K562 (cell line): ENCODE measurements around the gene LAPTM5. TPM values are rescaled to one million over a fixed set of nuclear protein-coding genes. Genes with fewer than 3 reads are reported as not detected.

Source experiments
- ATAC-seq: fragments of 200-7000 bp; cut with Tn5 transposase; 3 replicates; pipeline ENCODE4 v1.9.1; 2020; ENCODE audit warnings: moderate library complexity
- BruUV-seq: library from RNA; stranded (reverse); fragments of 400-500 nt; replicated peaks from 2 replicates; lab custom pipeline; 2021; lab: Mats Ljungman, UMichigan
- CTCF ChIA-PET: fragments of 300-600 bp; formaldehyde crosslinking; extraction: SDS; loops from one replicate; lab custom pipeline; 2021; ENCODE audit warnings: low intra/inter-chr PET ratio; lab: Yijun Ruan, JAX
- POLR2A ChIA-PET: fragments of 300-600, 350-650 bp; sonication (Branson Sonifier 250); formaldehyde crosslinking; extraction: SDS; loops from one replicate; lab custom pipeline; 2021; ENCODE audit warnings: antibody characterized with exemption, inconsistent platforms; lab: Yijun Ruan, JAX
- DNase-seq, 4 experiments: peaks; one replicate each; pipeline versions ENCODE4 v3.0.0 to v3.0.0-alpha.2; 2011 to 2018; ENCODE audit warnings: low spot score in 3 of 4, mixed read lengths in 3 of 4; ENCODE audit errors: extremely low read depth in 1 of 4
- FAIRE-seq: peaks from 2 replicates; lab custom pipeline; 2011; peaks lifted over from hg19 to GRCh38; lab: Jason Lieb, UNC
- H2AFZ ChIP-seq: 2 replicates; pipeline ENCODE4 v1.6.0; 2011; ENCODE audit warnings: low read depth, low read length, control low read depth, inconsistent platforms
- H3K27ac ChIP-seq: fragments of 200-600 bp; 3 replicates; pipeline ENCODE4 v1.8.0; 2011; ENCODE audit warnings: low read depth, mild to moderate bottlenecking, control low read depth, inconsistent platforms, low read length, moderate library complexity, mixed read lengths; ENCODE audit errors: extremely low read depth
- H3K27me3 ChIP-seq, 2 experiments: fragments of 300-600 bp in 1 of 2; 2 replicates in 1 of 2; 3 replicates in 1 of 2; pipeline versions ENCODE4 v1.6.0 to v1.8.0; 2011; ENCODE audit warnings: inconsistent platforms in 2 of 2, low read length in 2 of 2, mild to moderate bottlenecking in 1 of 2, mixed read lengths in 1 of 2, moderate library complexity in 1 of 2; ENCODE audit not compliant: control insufficient read depth in 2 of 2, insufficient read depth in 2 of 2
- H3K36me3 ChIP-seq: fragments of 300-600 bp; 3 replicates; pipeline ENCODE4 v1.8.0; 2011; ENCODE audit warnings: mild to moderate bottlenecking, low read length, inconsistent platforms; ENCODE audit not compliant: control insufficient read depth, insufficient read depth
- H3K4me1 ChIP-seq, 2 experiments: fragments of 200-600 bp in 1 of 2; replicated peaks in 1 of 2; 2 replicates in 1 of 2; 3 replicates in 1 of 2; pipeline versions ENCODE4 v1.5.1 to v1.8.0; 2011; ENCODE audit warnings: inconsistent platforms in 2 of 2, low read length in 2 of 2, mild to moderate bottlenecking in 1 of 2, mixed read lengths in 1 of 2, moderate library complexity in 1 of 2; ENCODE audit not compliant: control insufficient read depth in 2 of 2, insufficient read depth in 2 of 2
- H3K4me2 ChIP-seq: 2 replicates; pipeline ENCODE4 v1.6.1; 2011; ENCODE audit warnings: low read length, control low read depth, inconsistent platforms, mixed read lengths; ENCODE audit not compliant: insufficient read depth
- H3K4me3 ChIP-seq: fragments of 200-600 bp; sonication (generic), shearing (Covaris generic); 2 replicates; pipeline ENCODE4 v1.5.1; 2016; ENCODE audit warnings: control low read depth, inconsistent platforms
- H3K79me2 ChIP-seq: fragments of 200-600 bp; 3 replicates; pipeline ENCODE4 v1.8.0; 2011; ENCODE audit warnings: low read length, inconsistent platforms; ENCODE audit not compliant: control insufficient read depth, insufficient read depth
- H3K9ac ChIP-seq, 2 experiments: 2 replicates each; pipeline versions ENCODE4 v1.6.0 to v1.6.1; 2011; ENCODE audit warnings: low read depth in 2 of 2, low read length in 2 of 2, control low read depth in 1 of 2, inconsistent platforms in 1 of 2, mild to moderate bottlenecking in 1 of 2, mixed read lengths in 1 of 2; ENCODE audit not compliant: insufficient read depth in 1 of 2
- H3K9me1 ChIP-seq: one replicate; pipeline ENCODE4 v1.6.0; 2011; ENCODE audit warnings: inconsistent platforms, mild to moderate bottlenecking, low read length, moderate library complexity; ENCODE audit not compliant: control insufficient read depth, insufficient read depth
- H3K9me3 ChIP-seq: replicated peaks from 2 replicates; pipeline ENCODE4 v1.5.1; 2011; ENCODE audit warnings: low read depth, low read length, inconsistent platforms; ENCODE audit not compliant: control insufficient read depth, insufficient read depth
- H4K20me1 ChIP-seq: replicated peaks from 2 replicates; pipeline ENCODE4 v1.6.1; 2011; ENCODE audit warnings: low read length, inconsistent platforms, mixed read lengths; ENCODE audit not compliant: control insufficient read depth, insufficient read depth
- BHLHE40 ChIP-seq: IDR thresholded peaks from 2 replicates; pipeline ENCODE4 v1.6.1; 2011; ENCODE audit warnings: low read length, improper control_type of control experiment
- CBX1 ChIP-seq: sonication (generic); IDR thresholded peaks from 2 replicates; pipeline ENCODE4 v1.6.1; 2016; ENCODE audit warnings: antibody characterized with exemption, low read depth, mild to moderate bottlenecking
- GTF2E2 ChIP-seq: fragments of 200-800 bp; sonication (Bioruptor generic); IDR thresholded peaks from 2 replicates; pipeline ENCODE4 v1.6.1; 2016; ENCODE audit warnings: missing genetic modification characterization, missing compliant biosample characterization
- HSF4 ChIP-seq: fragments of 250-450 bp; sonication (Bioruptor Pico); IDR thresholded peaks from 2 replicates; pipeline ENCODE4 v2.1.2; 2022; ENCODE audit warnings: mild to moderate bottlenecking, moderate library complexity, borderline replicate concordance
- ILK ChIP-seq: fragments of 450-650 bp; IDR thresholded peaks from 2 replicates; pipeline ENCODE4 v1.6.1; 2016; ENCODE audit warnings: missing genetic modification characterization, low read depth, mild to moderate bottlenecking, missing compliant biosample characterization, moderate library complexity, borderline replicate concordance
- KHSRP ChIP-seq: fragments of 450-650 bp; IDR thresholded peaks from 2 replicates; pipeline ENCODE4 v1.6.1; 2017
- MCM2 ChIP-seq: fragments of 450-650 bp; IDR thresholded peaks from 2 replicates; pipeline ENCODE4 v1.6.1; 2017; ENCODE audit warnings: low read depth, mild to moderate bottlenecking
- MTA3 ChIP-seq: fragments of 450-650 bp; formaldehyde crosslinking; IDR thresholded peaks from 2 replicates; pipeline ENCODE4 v1.6.1; 2017; ENCODE audit warnings: mild to moderate bottlenecking, borderline replicate concordance
- NCOR1 ChIP-seq: fragments of 450-650 bp; IDR thresholded peaks from 2 replicates; pipeline ENCODE4 v1.6.1; 2016; ENCODE audit warnings: mild to moderate bottlenecking, moderate library complexity
- NFIC ChIP-seq: fragments of 450-650 bp; IDR thresholded peaks from 2 replicates; pipeline ENCODE4 v1.6.1; 2017; ENCODE audit warnings: mild to moderate bottlenecking, inconsistent platforms
- PHTF2 ChIP-seq: fragments of 250-450 bp; sonication (Bioruptor Pico); IDR thresholded peaks from 2 replicates; pipeline ENCODE4 v1.5.0; 2021; ENCODE audit warnings: mild to moderate bottlenecking
- RAD51 ChIP-seq: fragments of 450-650 bp; IDR thresholded peaks from 2 replicates; pipeline ENCODE4 v1.7.1; 2016; ENCODE audit warnings: low read depth, mild to moderate bottlenecking, borderline replicate concordance
- RERE ChIP-seq: sonication (generic); formaldehyde crosslinking; IDR thresholded peaks from 2 replicates; pipeline ENCODE4 v1.8.0; 2023; ENCODE audit warnings: missing genetic modification reagents, mild to moderate bottlenecking, borderline replicate concordance
- SIX5 ChIP-seq, 2 experiments: IDR thresholded peaks; 2 replicates each; pipeline ENCODE4 v1.6.1; 2011; ENCODE audit warnings: low read length in 2 of 2, borderline replicate concordance in 1 of 2, low read depth in 1 of 2, mild to moderate bottlenecking in 1 of 2, moderate library complexity in 1 of 2; ENCODE audit not compliant: insufficient read depth in 1 of 2
- STAT5B ChIP-seq: fragments of 250-450 bp; sonication (Bioruptor Pico); IDR thresholded peaks from 2 replicates; pipeline ENCODE4 v1.8.0; 2021; ENCODE audit warnings: mild to moderate bottlenecking, inconsistent platforms
- TCF3 ChIP-seq: sonication (generic); formaldehyde crosslinking; IDR thresholded peaks from 2 replicates; pipeline ENCODE4 v1.4.0; 2020; ENCODE audit warnings: mild to moderate bottlenecking, missing genetic modification reagents
- XRCC4 ChIP-seq: IDR thresholded peaks from one replicate; pipeline ENCODE4 v1.6.1; 2011; ENCODE audit not compliant: insufficient read depth, insufficient read length; ENCODE audit errors: extremely low read depth
- ZNF143 ChIP-seq: sonication (generic); formaldehyde crosslinking; IDR thresholded peaks from 2 replicates; pipeline ENCODE4 v1.9.0; 2022; ENCODE audit warnings: mild to moderate bottlenecking, missing genetic modification reagents
- WGBS: fragments of 100-300 bp; shearing (Covaris generic); methylation state at CpG from one replicate; pipeline ENCODE4 v1.1.6; 2016; ENCODE audit warnings: low coverage, mixed read lengths; ENCODE audit not compliant: insufficient coverage; ENCODE audit errors: missing lambda C conversion rate; 5-methylcytosine and 5-hydroxymethylcytosine counted together
- in situ Hi-C: fragments of 300-500 bp; cut with MboI; formaldehyde crosslinking; loops from 4 replicates; pipeline ENCODE4 v1.15.0; 2018; ENCODE audit warnings: inconsistent platforms, mixed read lengths
- intact Hi-C: fragments of 100-400 bp; cut with micrococcal nuclease; formaldehyde crosslinking; loops from 2 replicates; pipeline ENCODE4 v1.14.2; 2022
- polyA plus RNA-seq, 8 experiments: library from polyadenylated mRNA; depleted of rRNA in 4 of 8; stranded (reverse) in 5 of 8; unstranded in 3 of 8; fragments of >200 nt; fragmentation: Nextera tagmentation in 2 of 8; fragmentation: Illumina TruSeq in 1 of 8; extraction: Ambion mirVana in 2 of 8; extraction: Trizol in 1 of 8; gene quantifications; 2 replicates each; pipeline versions ENCODE4 v1.2.1 to v1.2.3, GENCODE V29; 2011 to 2014; ENCODE audit warnings: inconsistent platforms in 1 of 8, missing spikeins in 1 of 8
- total RNA-seq, 7 experiments: library from RNA; depleted of rRNA in 6 of 7; stranded (reverse); fragments of >200 nt in 6 of 7; fragmentation: Illumina TruSeq in 2 of 7; extraction: Trizol in 2 of 7; gene quantifications; 2 replicates each; pipeline versions ENCODE4 v1.2.1 to v1.2.3, GENCODE V29; 2011 to 2021; ENCODE audit warnings: low replicate concordance in 1 of 7
- TF ChIP-seq, protein P1 (sequence below): sonication (generic); formaldehyde crosslinking; IDR thresholded peaks from 2 replicates; pipeline ENCODE4 v1.8.1; 2023; ENCODE audit warnings: mild to moderate bottlenecking, missing genetic modification reagents, moderate library complexity

LAPTM5 gene
- total and polyA plus RNA-seq, 9 of the 15 experiments (the other 6 are each of a cell fraction or from before 2014, with no cell fraction given): 2.4 to 47.3 (median 20.3) TPM

DNA sequence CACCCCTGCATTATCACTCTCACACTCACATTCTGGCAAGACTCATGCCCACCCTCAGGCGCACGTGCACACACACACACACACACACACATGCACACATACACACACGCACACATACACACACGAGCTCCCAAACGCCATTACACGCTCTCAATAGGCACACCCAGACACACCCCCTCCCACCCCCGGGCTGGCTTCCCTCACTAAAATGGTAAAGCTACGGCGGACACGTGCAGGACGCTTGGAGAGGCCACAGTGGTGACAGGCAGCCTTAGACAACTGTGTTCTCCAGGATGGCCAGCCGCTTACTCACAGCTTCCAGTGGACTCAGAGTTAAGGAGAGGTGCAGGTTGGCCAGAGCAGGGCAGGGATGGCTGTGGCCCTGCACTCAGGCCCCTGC is 44.3 kb downstream of the LAPTM5 start:
- ChIA-PET CTCF (no interaction called here), POLR2A (no interaction called here)
- 17% methylated on average over 12 of the region's 12 CpGs for WGBS
- H3K4me2 ChIP-seq: no peak overlapping the region
- ATAC-seq (no peak), FAIRE-seq (no peak), DNase-seq (no peak)
- intact Hi-C loops (no loop called here), in situ Hi-C loops (no loop called here)
- H3K9me1 ChIP-seq: no peaks in the 10 kb centered on the region
- H3K9ac ChIP-seq: peak overlapping the region in 1 of 2 experiments; percentile 11; a peak in 1 of 4 replicates
- no peaks in the 10 kb centered on the region for H3K79me2 ChIP-seq
- no peak overlapping the region for H3K4me3 ChIP-seq
- no peaks in the 10 kb centered on the region for H4K20me1 ChIP-seq
- no peak overlapping the region for H2AFZ ChIP-seq
- no peak overlapping the region for H3K27ac ChIP-seq
- no TSS peak for BruUV-seq
- peaks cover 0 to 13% of the 10 kb centered on the region in 2 experiments; a peak in 2 of 5 replicates for H3K27me3 ChIP-seq
- H3K4me1 ChIP-seq: peaks cover 6 to 17% of the 10 kb centered on the region in 2 experiments; a peak in 4 of 5 replicates
- H3K9me3 ChIP-seq: peaks cover 9% of the 10 kb centered on the region
- no peaks in the 10 kb centered on the region; the same call in 2 of the 3 replicates for H3K36me3 ChIP-seq
- TF ChIP-seq, protein P1, sequence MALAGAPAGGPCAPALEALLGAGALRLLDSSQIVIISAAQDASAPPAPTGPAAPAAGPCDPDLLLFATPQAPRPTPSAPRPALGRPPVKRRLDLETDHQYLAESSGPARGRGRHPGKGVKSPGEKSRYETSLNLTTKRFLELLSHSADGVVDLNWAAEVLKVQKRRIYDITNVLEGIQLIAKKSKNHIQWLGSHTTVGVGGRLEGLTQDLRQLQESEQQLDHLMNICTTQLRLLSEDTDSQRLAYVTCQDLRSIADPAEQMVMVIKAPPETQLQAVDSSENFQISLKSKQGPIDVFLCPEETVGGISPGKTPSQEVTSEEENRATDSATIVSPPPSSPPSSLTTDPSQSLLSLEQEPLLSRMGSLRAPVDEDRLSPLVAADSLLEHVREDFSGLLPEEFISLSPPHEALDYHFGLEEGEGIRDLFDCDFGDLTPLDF (CRISPR knock-in tag): no peak
- TF ChIP-seq TCF3 (no peak), BHLHE40 (peak; percentile 67), ILK (no peak), XRCC4 (no peak), PHTF2 (no peak), NCOR1 (no peak), KHSRP (no peak), RERE (no peak), SIX5 (IDR thresholded peaks at IDR 0.05; ENCODE audit: borderline replicate concordance in 1 of 2, insufficient read depth in 1 of 2, low read depth in 1 of 2, low read length in 2 of 2) (no peak), RAD51 (no peak), HSF4 (CRISPR knock-in tag) (no peak), STAT5B (CRISPR knock-in tag) (no peak), MTA3 (no peak), NFIC (no peak), GTF2E2 (tag) (no peak), CBX1 (no peak), ZNF143 (CRISPR knock-in tag) (no peak), MCM2 (no peak)
